ENCODE measurements around the gene GLI3. TPM values are rescaled to one million over a fixed set of nuclear protein-coding genes. Genes with fewer than 3 reads are reported as not detected.

The GLI3 gene
- total RNA-seq, 1 experiment from 2014 or later = 23.1 TPM

- ChIA-PET CTCF (interaction anchor here (1.2 kb wide), 1 partner anchor 22 kb away, joined by 3 read pairs; no protein-coding TSS in a partner anchor), POLR2A (interaction anchor here (0.8 to 1.5 kb wide), 2 partner anchors 9 to 51 kb away, joined by 3 to 4 read pairs; no protein-coding TSS in a partner anchor)
- no TSS peak for BruUV-seq (replicated peaks)
- intact Hi-C loops (cut with micrococcal nuclease) = no loop called here
- H3K4me1 Mint-ChIP-seq (ENCODE audit: insufficient read depth, unreplicated experiment) = no peaks in the 10 kb centered on the region
- DNase-seq (ENCODE audit: unreplicated experiment) = no peak
- no peaks in the 10 kb centered on the region for H3K27me3 Mint-ChIP-seq (ENCODE audit: insufficient read depth, unreplicated experiment)
- H3K4me3 Mint-ChIP-seq (ENCODE audit: unreplicated experiment) = no peak overlapping the region
- H3K27ac Mint-ChIP-seq (ENCODE audit: low read depth, unreplicated experiment) = no peak overlapping the region
- TF ChIP-seq CTCF (IDR thresholded peaks at IDR 0.05; ENCODE audit: unreplicated experiment) = no peak
- no peaks in the 10 kb centered on the region for H3K9me3 Mint-ChIP-seq (ENCODE audit: unreplicated experiment)
- peaks cover 46% of the 10 kb centered on the region for H3K36me3 Mint-ChIP-seq (ENCODE audit: insufficient read depth, unreplicated experiment)
Observed at GRCh38 chr7:42049761-42050160, 187.2 kb downstream of the GLI3 start.

- no peak for DNase-seq (ENCODE audit: unreplicated experiment)
- Mint-ChIP-seq H3K9me3 (ENCODE audit: unreplicated experiment) (no peaks in the 10 kb centered on the region), H3K27ac (ENCODE audit: low read depth, unreplicated experiment) (no peak overlapping the region), H3K36me3 (ENCODE audit: insufficient read depth, unreplicated experiment) (peaks cover 65% of the 10 kb centered on the region), H3K4me3 (ENCODE audit: unreplicated experiment) (no peak overlapping the region), H3K4me1 (ENCODE audit: insufficient read depth, unreplicated experiment) (no peaks in the 10 kb centered on the region), H3K27me3 (ENCODE audit: insufficient read depth, unreplicated experiment) (no peaks in the 10 kb centered on the region)
- intact Hi-C loops (cut with micrococcal nuclease) = no loop called here
- no peak for TF ChIP-seq CTCF (IDR thresholded peaks at IDR 0.05; ENCODE audit: unreplicated experiment)
- CTCF ChIA-PET = interaction anchor here (1.0 to 1.6 kb wide), 4 partner anchors 8 to 103 kb away, joined by 4 to 8 read pairs (median 5); no protein-coding TSS in a partner anchor
- POLR2A ChIA-PET = interaction anchor here (1.1 to 1.6 kb wide), 3 partner anchors 9 to 16 kb away, joined by 3 to 4 read pairs (median 3); no protein-coding TSS in a partner anchor
- no TSS peak for BruUV-seq (replicated peaks)
Observed at GRCh38 chr7:42046483-42046882, 190.5 kb downstream of the GLI3 start.

GRCh38 chr7:42045961-42046360 is 191.0 kb downstream of the GLI3 start:
- no peaks in the 10 kb centered on the region for H3K27me3 Mint-ChIP-seq (ENCODE audit: insufficient read depth, unreplicated experiment)
- peaks cover 65% of the 10 kb centered on the region for H3K36me3 Mint-ChIP-seq (ENCODE audit: insufficient read depth, unreplicated experiment)
- no TSS peak for BruUV-seq (replicated peaks)
- H3K9me3 Mint-ChIP-seq (ENCODE audit: unreplicated experiment) = no peaks in the 10 kb centered on the region
- no peak for TF ChIP-seq CTCF (IDR thresholded peaks at IDR 0.05; ENCODE audit: unreplicated experiment)
- ChIA-PET POLR2A (interaction anchor here (1.6 kb wide), 1 partner anchor 13 kb away, joined by 4 read pairs; no protein-coding TSS in a partner anchor), CTCF (interaction anchor here (0.7 to 1.4 kb wide), 4 partner anchors 12 to 646 kb away, joined by 3 to 8 read pairs (median 4); no protein-coding TSS in a partner anchor)
- no peak for DNase-seq (ENCODE audit: unreplicated experiment)
- intact Hi-C loops (cut with micrococcal nuclease) = no loop called here
- H3K27ac Mint-ChIP-seq (ENCODE audit: low read depth, unreplicated experiment) = no peak overlapping the region
- H3K4me3 Mint-ChIP-seq (ENCODE audit: unreplicated experiment) = no peak overlapping the region
- no peaks in the 10 kb centered on the region for H3K4me1 Mint-ChIP-seq (ENCODE audit: insufficient read depth, unreplicated experiment)

GRCh38 chr7:42039921-42040320 is 197.1 kb downstream of the GLI3 start:
- H3K4me3 Mint-ChIP-seq (ENCODE audit: unreplicated experiment) = no peak overlapping the region
- ChIA-PET POLR2A (interaction anchor here (1.3 kb wide), 1 partner anchor 14 kb away, joined by 3 read pairs; no protein-coding TSS in a partner anchor), CTCF (interaction anchor here (0.6 to 0.7 kb wide), 3 partner anchors 12 to 1508 kb away, joined by 3 to 4 read pairs (median 3); no protein-coding TSS in a partner anchor)
- H3K27me3 Mint-ChIP-seq (ENCODE audit: insufficient read depth, unreplicated experiment) = no peaks in the 10 kb centered on the region
- no peak overlapping the region for H3K27ac Mint-ChIP-seq (ENCODE audit: low read depth, unreplicated experiment)
- H3K4me1 Mint-ChIP-seq (ENCODE audit: insufficient read depth, unreplicated experiment) = no peaks in the 10 kb centered on the region
- H3K9me3 Mint-ChIP-seq (ENCODE audit: unreplicated experiment) = no peaks in the 10 kb centered on the region
- H3K36me3 Mint-ChIP-seq (ENCODE audit: insufficient read depth, unreplicated experiment) = peaks cover 69% of the 10 kb centered on the region
- intact Hi-C loops (cut with micrococcal nuclease) = no loop called here
- DNase-seq (ENCODE audit: unreplicated experiment) = no peak
- no TSS peak for BruUV-seq (replicated peaks)
- no peak for TF ChIP-seq CTCF (IDR thresholded peaks at IDR 0.05; ENCODE audit: unreplicated experiment)

All from MCF 10A (cell line).